Ascending aorta (tissue), 2 donors: Measurements from ENCODE around the gene KRTAP20-4. TPM values are rescaled to one million over a fixed set of nuclear protein-coding genes. Genes with fewer than 3 reads are reported as not detected.

Source experiments
- DNase-seq, 2 donors: peaks; one replicate each; pipeline ENCODE4 v3.0.0-alpha.2; 2019; ENCODE audit warnings: low spot score in 2 of 2
- H3K27ac ChIP-seq, 2 donors: fragments of 200-600 bp; sonication (generic); one replicate each; pipeline ENCODE4 v1.5.1; 2016 to 2017; ENCODE audit warnings: mild to moderate bottlenecking in 1 of 2
- H3K27me3 ChIP-seq: fragments of 200-600 bp; sonication (generic); one replicate; pipeline ENCODE4 v1.5.1; 2017
- H3K36me3 ChIP-seq, 2 donors: fragments of 200-600 bp; sonication (generic); one replicate each; pipeline ENCODE4 v1.5.1; 2016
- H3K4me1 ChIP-seq, 2 donors: fragments of 200-600 bp; sonication (generic); one replicate each; pipeline ENCODE4 v1.5.1; 2016 to 2017; ENCODE audit warnings: mild to moderate bottlenecking in 1 of 2
- H3K4me3 ChIP-seq, 2 donors: fragments of 200-600 bp; sonication (generic); one replicate each; pipeline ENCODE4 v1.5.1; 2016 to 2017; ENCODE audit warnings: mild to moderate bottlenecking in 1 of 2
- H3K9me3 ChIP-seq, 2 donors: fragments of 200-600 bp; sonication (generic); one replicate each; pipeline ENCODE4 v1.5.1; 2016
- intact Hi-C: fragments of 100-400 bp; cut with DNase I; formaldehyde crosslinking; loops from one replicate; pipeline ENCODE4 v1.15.1; 2023
- total RNA-seq: library from RNA; depleted of rRNA; stranded (reverse); fragments of >200 nt; gene quantifications from one replicate; pipeline ENCODE4 v1.1.0, GENCODE V29; 2016
- TF ChIP-seq, protein P1 (sequence below), 3 experiments: fragments of 200-600 bp in 2 of 3; fragments of 450-650 bp in 1 of 3; sonication (generic) in 2 of 3; IDR thresholded peaks; one replicate each; pipeline ENCODE4 v1.5.1; 2016 to 2019; ENCODE audit warnings: antibody characterized with exemption in 3 of 3, mild to moderate bottlenecking in 1 of 3, moderate library complexity in 1 of 3

KRTAP20-4 gene
- total RNA-seq, 1 donor from 2014 or later, result not detected

DNA sequence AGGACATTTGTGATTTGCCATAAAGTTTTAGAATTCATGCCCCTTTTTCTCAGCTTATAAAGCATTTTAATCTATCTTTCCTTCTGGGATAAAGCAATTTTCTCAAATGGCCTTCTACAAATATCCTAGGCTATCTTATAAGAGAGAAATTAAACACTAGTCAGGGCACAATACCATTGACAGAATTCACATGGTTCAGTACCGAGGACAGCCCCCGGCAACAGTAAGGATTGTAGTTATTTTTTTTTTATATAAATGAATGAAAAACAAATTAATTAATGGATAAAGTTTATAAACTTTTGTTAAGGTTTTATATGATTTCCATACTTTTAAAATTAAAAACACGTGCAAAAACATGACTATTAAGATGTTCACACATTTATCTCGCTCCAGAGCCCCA, 7.7 kb downstream of the KRTAP20-4 start:
- no peaks in the 10 kb centered on the region for H3K36me3 ChIP-seq
- TF ChIP-seq, protein P1, sequence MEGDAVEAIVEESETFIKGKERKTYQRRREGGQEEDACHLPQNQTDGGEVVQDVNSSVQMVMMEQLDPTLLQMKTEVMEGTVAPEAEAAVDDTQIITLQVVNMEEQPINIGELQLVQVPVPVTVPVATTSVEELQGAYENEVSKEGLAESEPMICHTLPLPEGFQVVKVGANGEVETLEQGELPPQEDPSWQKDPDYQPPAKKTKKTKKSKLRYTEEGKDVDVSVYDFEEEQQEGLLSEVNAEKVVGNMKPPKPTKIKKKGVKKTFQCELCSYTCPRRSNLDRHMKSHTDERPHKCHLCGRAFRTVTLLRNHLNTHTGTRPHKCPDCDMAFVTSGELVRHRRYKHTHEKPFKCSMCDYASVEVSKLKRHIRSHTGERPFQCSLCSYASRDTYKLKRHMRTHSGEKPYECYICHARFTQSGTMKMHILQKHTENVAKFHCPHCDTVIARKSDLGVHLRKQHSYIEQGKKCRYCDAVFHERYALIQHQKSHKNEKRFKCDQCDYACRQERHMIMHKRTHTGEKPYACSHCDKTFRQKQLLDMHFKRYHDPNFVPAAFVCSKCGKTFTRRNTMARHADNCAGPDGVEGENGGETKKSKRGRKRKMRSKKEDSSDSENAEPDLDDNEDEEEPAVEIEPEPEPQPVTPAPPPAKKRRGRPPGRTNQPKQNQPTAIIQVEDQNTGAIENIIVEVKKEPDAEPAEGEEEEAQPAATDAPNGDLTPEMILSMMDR (IDR thresholded peaks at IDR 0.05), result no peak
- no peaks in the 10 kb centered on the region for H3K27me3 ChIP-seq
- no peaks in the 10 kb centered on the region for H3K9me3 ChIP-seq
- intact Hi-C loops, result no loop called here
- DNase-seq, result no peak
- no peak overlapping the region for H3K27ac ChIP-seq
- H3K4me1 ChIP-seq, result no peaks in the 10 kb centered on the region
- H3K4me3 ChIP-seq, result no peak overlapping the region

DNA sequence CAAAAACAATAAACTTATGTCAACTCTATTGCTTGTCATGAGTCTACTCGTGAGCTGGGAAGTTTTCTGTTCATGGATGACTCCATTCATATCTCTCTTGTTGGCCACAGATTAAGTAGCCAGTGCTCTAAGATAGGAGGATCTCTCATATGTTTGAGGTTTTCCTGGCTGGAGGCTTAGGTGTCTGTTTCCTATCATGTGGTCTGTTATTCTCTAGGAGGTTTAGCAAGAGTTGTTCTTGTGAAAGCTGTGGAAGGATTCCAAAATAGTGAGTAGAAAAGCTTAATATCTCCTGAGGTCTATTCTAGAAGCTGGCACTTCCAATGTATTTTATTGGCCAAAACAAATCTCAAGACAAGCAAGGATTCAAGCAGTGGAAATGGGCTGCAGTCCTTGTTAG, 8.8 kb downstream of the KRTAP20-4 start:
- TF ChIP-seq, protein P1 (IDR thresholded peaks at IDR 0.05), result no peak
- Histone ChIP-seq H3K27me3 (no peaks in the 10 kb centered on the region), H3K9me3 (no peaks in the 10 kb centered on the region), H3K27ac (no peak overlapping the region), H3K4me1 (no peaks in the 10 kb centered on the region), H3K36me3 (no peaks in the 10 kb centered on the region), H3K4me3 (no peak overlapping the region)
- no peak for DNase-seq
- intact Hi-C loops, result no loop called here

DNA sequence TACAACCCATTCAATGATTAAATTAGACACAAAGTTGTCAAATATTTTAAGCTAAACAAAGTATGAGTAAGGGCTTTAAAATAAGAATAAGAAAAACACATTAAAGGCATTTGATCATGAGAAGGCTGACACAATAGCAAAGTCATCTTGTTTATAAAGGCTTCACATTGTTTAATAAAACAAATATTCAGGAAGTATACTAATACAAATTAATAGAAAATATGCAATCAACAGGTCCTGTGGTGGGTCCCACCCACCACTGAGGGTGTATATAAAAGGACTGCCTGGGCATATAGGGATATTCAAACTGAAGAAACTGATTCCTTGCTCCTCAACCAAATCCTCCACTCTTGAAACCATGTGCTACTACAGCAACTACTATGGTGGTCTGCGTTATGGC, 14.5 kb downstream of the KRTAP20-4 start, which contains the start of gene KRTAP20-2:
Gene KRTAP20-2, plus strand, starts transcription at position 301 of the 400 bp plus-strand sequence. Its CDS starts 58 bp downstream, at position 359.
- DNase-seq, result no peak
- Histone ChIP-seq H3K27me3 (no peaks in the 10 kb centered on the region), H3K27ac (no peak within 1 kb of the TSS), H3K36me3 (no peaks in the 10 kb centered on the region), H3K4me3 (no peak within 1 kb of the TSS), H3K4me1 (no peaks in the 10 kb centered on the region), H3K9me3 (no peaks in the 10 kb centered on the region)
- intact Hi-C loops, result no loop called here
- TF ChIP-seq, protein P1 (IDR thresholded peaks at IDR 0.05), result no peak

DNA sequence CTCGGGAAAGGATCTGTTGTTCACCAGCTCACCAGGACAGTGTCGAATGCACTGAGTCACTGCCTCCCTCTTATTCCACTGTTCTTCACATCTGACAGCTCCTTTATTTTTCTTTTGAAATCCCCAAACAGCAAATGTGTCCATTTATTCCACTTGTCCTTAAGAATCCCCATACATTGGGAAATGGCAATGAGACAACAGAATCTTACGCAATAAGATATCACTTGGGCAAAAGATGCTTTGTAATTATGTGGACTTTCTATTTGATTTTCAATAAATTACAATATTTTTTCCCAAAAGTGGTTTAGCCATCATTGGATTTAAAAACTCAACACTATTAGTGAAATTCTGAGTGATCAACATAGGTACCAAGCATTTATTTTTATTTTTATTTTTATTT, 18.3 kb downstream of the KRTAP20-4 start:
- no peaks in the 10 kb centered on the region for H3K4me1 ChIP-seq
- H3K27me3 ChIP-seq, result no peaks in the 10 kb centered on the region
- no peak overlapping the region for H3K4me3 ChIP-seq
- H3K9me3 ChIP-seq, result no peaks in the 10 kb centered on the region
- no peak for DNase-seq
- TF ChIP-seq, protein P1 (IDR thresholded peaks at IDR 0.05), result no peak
- intact Hi-C loops, result no loop called here
- H3K27ac ChIP-seq, result no peak overlapping the region
- H3K36me3 ChIP-seq, result no peaks in the 10 kb centered on the region

DNA sequence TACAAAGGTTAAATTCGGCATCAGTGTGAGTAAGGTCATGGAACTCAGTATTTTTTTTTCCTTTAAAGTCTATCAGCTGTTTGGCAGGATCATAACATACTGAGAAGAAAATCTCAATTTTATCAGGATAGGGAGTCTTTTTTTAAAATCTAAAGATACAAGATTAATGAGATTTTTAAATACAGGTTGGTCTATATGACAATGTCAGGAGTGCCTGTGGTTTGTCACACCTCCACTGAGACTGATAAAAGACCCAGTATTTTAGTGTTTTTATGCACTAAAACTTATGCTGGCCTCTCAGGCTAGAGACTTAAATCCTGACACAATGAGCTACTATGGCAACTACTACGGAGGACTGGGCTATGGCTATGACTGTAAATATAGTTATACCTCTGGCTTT, 22.1 kb downstream of the KRTAP20-4 start, which contains the start of gene KRTAP20-3:
Gene KRTAP20-3, plus strand, starts transcription at position 301 of the 400 bp plus-strand sequence.
- Histone ChIP-seq H3K4me1 (no peaks in the 10 kb centered on the region), H3K27me3 (no peaks in the 10 kb centered on the region), H3K36me3 (no peaks in the 10 kb centered on the region), H3K27ac (no peak within 1 kb of the TSS), H3K4me3 (no peak within 1 kb of the TSS), H3K9me3 (no peaks in the 10 kb centered on the region)
- intact Hi-C loops, result no loop called here
- TF ChIP-seq, protein P1 (IDR thresholded peaks at IDR 0.05), result no peak
- DNase-seq, result no peak

DNA sequence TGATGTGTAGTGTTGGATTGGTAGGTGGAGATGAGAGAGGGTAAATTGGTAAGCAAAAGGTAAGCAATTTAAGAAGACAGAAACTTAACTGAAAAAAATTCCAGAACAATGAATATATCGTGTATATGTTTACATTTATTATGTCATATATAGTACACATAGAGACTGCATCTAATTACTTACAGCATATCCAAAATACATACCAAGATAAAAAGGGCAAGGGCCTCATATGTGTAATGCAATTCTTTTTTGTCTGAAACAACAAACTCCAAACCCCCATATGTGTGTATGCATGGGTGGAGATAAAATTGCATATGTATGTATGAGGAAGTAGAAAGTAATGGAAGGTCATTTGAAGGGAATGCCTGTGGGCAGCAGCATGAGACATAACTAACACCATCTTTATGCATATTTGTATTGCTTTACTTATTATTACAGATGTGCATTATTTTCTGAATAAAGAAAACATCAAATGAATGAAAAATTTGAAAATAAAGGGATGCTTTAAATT, 26.5 kb downstream of the KRTAP20-4 start:
- DNase-seq, result no peak
- TF ChIP-seq, protein P1 (IDR thresholded peaks at IDR 0.05), result no peak
- Histone ChIP-seq H3K4me1 (no peaks in the 10 kb centered on the region), H3K27ac (no peak overlapping the region), H3K9me3 (no peaks in the 10 kb centered on the region), H3K27me3 (no peaks in the 10 kb centered on the region), H3K36me3 (no peaks in the 10 kb centered on the region), H3K4me3 (no peak overlapping the region)
- intact Hi-C loops, result no loop called here
